H1 (cell line): Measurements from ENCODE around the gene SIDT1. TPM values are rescaled to one million over a fixed set of nuclear protein-coding genes. Genes with fewer than 3 reads are reported as not detected.

ENCODE experiments used
- CTCF ChIA-PET: fragments of 300-600 bp; sonication (Branson Sonifier 250); formaldehyde crosslinking; loops from one replicate; lab custom pipeline; 2021; ENCODE audit not compliant: partially characterized antibody; lab: Charles Lee
- POLR2A ChIA-PET: fragments of 300-600 bp; sonication (Branson Sonifier 250); formaldehyde crosslinking; loops from one replicate; lab custom pipeline; 2021; ENCODE audit warnings: inconsistent platforms; ENCODE audit not compliant: partially characterized antibody; lab: Charles Lee
- DNase-seq, 2 experiments: peaks; one replicate each; pipeline versions ENCODE4 v3.0.0 to v3.0.0-alpha.2; 2010 to 2022; ENCODE audit warnings: low spot score in 2 of 2, low read depth in 1 of 2, mixed read lengths in 1 of 2
- FAIRE-seq: peaks from 2 replicates; lab custom pipeline; 2011; peaks lifted over from hg19 to GRCh38; lab: Jason Lieb, UNC
- H2AFZ ChIP-seq: 2 replicates; pipeline ENCODE4 v1.8.1; 2012; ENCODE audit warnings: low read length, inconsistent platforms
- H2AK5ac ChIP-seq: 2 replicates; pipeline ENCODE4 v1.6.1; 2013; ENCODE audit warnings: low read depth, low read length
- H2BK120ac ChIP-seq: replicated peaks from 2 replicates; pipeline ENCODE3; 2013; ENCODE audit warnings: low read depth, low read length, inconsistent platforms
- H2BK12ac ChIP-seq: 2 replicates; pipeline ENCODE4 v1.6.1; 2013; ENCODE audit warnings: low read depth, low read length
- H2BK15ac ChIP-seq: 2 replicates; pipeline ENCODE4 v1.6.1; 2013; ENCODE audit warnings: low read length
- H2BK20ac ChIP-seq: 2 replicates; pipeline ENCODE4 v1.6.1; 2013; ENCODE audit warnings: low read length
- H2BK5ac ChIP-seq: 2 replicates; pipeline ENCODE4 v1.6.1; 2013; ENCODE audit warnings: low read depth, low read length
- H3K14ac ChIP-seq: 2 replicates; pipeline ENCODE4 v1.6.1; 2013; ENCODE audit warnings: inconsistent platforms; ENCODE audit not compliant: insufficient read length
- H3K18ac ChIP-seq: 2 replicates; pipeline ENCODE4 v1.6.1; 2013; ENCODE audit warnings: low read length; ENCODE audit errors: extremely low read depth
- H3K23ac ChIP-seq: 2 replicates; pipeline ENCODE4 v1.6.1; 2013; ENCODE audit warnings: inconsistent platforms; ENCODE audit not compliant: insufficient read length
- H3K23me2 ChIP-seq: 2 replicates; pipeline ENCODE4 v1.6.1; 2013; ENCODE audit warnings: low read depth, low read length
- H3K27ac ChIP-seq: 2 replicates; pipeline ENCODE4 v1.6.1; 2011; ENCODE audit warnings: low read depth, low read length, inconsistent platforms
- H3K27me3 ChIP-seq, 4 experiments: replicated peaks in 1 of 4; 1 replicate in 1 of 4; 2 replicates in 3 of 4; pipeline versions ENCODE4 v1.6.1 to v1.8.1; 2011 to 2013; ENCODE audit warnings: low read length in 3 of 4, mild to moderate bottlenecking in 3 of 4, inconsistent platforms in 2 of 4, mixed read lengths in 2 of 4, moderate library complexity in 1 of 4; ENCODE audit not compliant: control insufficient read depth in 3 of 4, insufficient read depth in 3 of 4; ENCODE audit errors: extremely low read depth in 1 of 4
- H3K36me3 ChIP-seq, 4 experiments: 2 replicates each; pipeline versions ENCODE4 v1.6.1 to v1.8.1; 2011 to 2013; ENCODE audit warnings: mild to moderate bottlenecking in 4 of 4, low read length in 3 of 4, moderate library complexity in 2 of 4, control low read depth in 1 of 4, inconsistent platforms in 1 of 4; ENCODE audit not compliant: insufficient read depth in 4 of 4, control insufficient read depth in 2 of 4
- H3K4ac ChIP-seq: replicated peaks from 2 replicates; pipeline ENCODE3; 2013; ENCODE audit warnings: low read length, low read depth, mixed read lengths, inconsistent platforms; ENCODE audit not compliant: insufficient read length
- H3K4me1 ChIP-seq, 4 experiments: replicated peaks in 1 of 4; 1 replicate in 1 of 4; 2 replicates in 3 of 4; pipeline versions ENCODE4 v1.6.1 to v1.8.1; 2011 to 2013; ENCODE audit warnings: low read length in 3 of 4, inconsistent platforms in 2 of 4, mixed read lengths in 1 of 4; ENCODE audit not compliant: insufficient read depth in 4 of 4, control insufficient read depth in 3 of 4
- H3K4me2 ChIP-seq, 2 experiments: 2 replicates each; pipeline versions ENCODE4 v1.6.1 to v1.8.1; 2011 to 2013; ENCODE audit warnings: low read depth in 2 of 2, low read length in 2 of 2, control low read depth in 1 of 2, inconsistent platforms in 1 of 2, mild to moderate bottlenecking in 1 of 2; ENCODE audit not compliant: insufficient read depth in 1 of 2
- H3K4me3 ChIP-seq, 4 experiments: fragments of 200-600, 300-600 bp in 1 of 4; sonication (generic), shearing (Covaris generic), sonication (Bioruptor Twin) in 1 of 4; 2 replicates each; pipeline versions ENCODE4 v1.5.1 to v1.8.1; 2011 to 2016; ENCODE audit warnings: low read length in 4 of 4, low read depth in 3 of 4, control low read depth in 2 of 4, inconsistent platforms in 2 of 4, mild to moderate bottlenecking in 2 of 4, mixed read lengths in 1 of 4, moderate library complexity in 1 of 4; ENCODE audit not compliant: insufficient read depth in 2 of 4; ENCODE audit errors: extremely low read depth in 1 of 4
- H3K56ac ChIP-seq: replicated peaks from 2 replicates; pipeline ENCODE3; 2013; ENCODE audit warnings: low read depth, mild to moderate bottlenecking, mixed read lengths, low read length, inconsistent platforms; ENCODE audit not compliant: insufficient read length
- H3K79me1 ChIP-seq: 2 replicates; pipeline ENCODE4 v1.6.1; 2013; ENCODE audit warnings: low read depth, low read length, control low read depth
- H3K79me2 ChIP-seq, 2 experiments: 2 replicates each; pipeline versions ENCODE4 v1.6.1 to v1.8.1; 2012 to 2013; ENCODE audit warnings: low read length in 2 of 2, mild to moderate bottlenecking in 2 of 2, inconsistent platforms in 1 of 2; ENCODE audit not compliant: insufficient read depth in 2 of 2, control insufficient read depth in 1 of 2
- H3K9ac ChIP-seq, 4 experiments: replicated peaks in 1 of 4; 1 replicate in 1 of 4; 2 replicates in 3 of 4; pipeline versions ENCODE4 v1.6.1 to v1.8.1; 2011 to 2013; ENCODE audit warnings: low read depth in 3 of 4, low read length in 3 of 4, control low read depth in 2 of 4, mild to moderate bottlenecking in 2 of 4, moderate library complexity in 2 of 4, inconsistent platforms in 1 of 4; ENCODE audit errors: extremely low read depth in 1 of 4
- H3K9me3 ChIP-seq, 2 experiments: 2 replicates each; pipeline versions ENCODE4 v1.6.1 to v1.8.1; 2012 to 2013; ENCODE audit warnings: mild to moderate bottlenecking in 2 of 2, moderate library complexity in 2 of 2, control low read depth in 1 of 2, inconsistent platforms in 1 of 2, low read depth in 1 of 2, low read length in 1 of 2, mixed read lengths in 1 of 2; ENCODE audit not compliant: insufficient read depth in 2 of 2
- H4K20me1 ChIP-seq, 2 experiments: replicated peaks in 1 of 2; 2 replicates each; pipeline versions ENCODE3 to v1.8.1; 2011 to 2013; ENCODE audit warnings: inconsistent platforms in 2 of 2, low read length in 2 of 2, mild to moderate bottlenecking in 1 of 2; ENCODE audit not compliant: insufficient read depth in 2 of 2, control insufficient read depth in 1 of 2
- H4K5ac ChIP-seq: 2 replicates; pipeline ENCODE4 v1.6.1; 2013; ENCODE audit warnings: low read length, low read depth, mixed read lengths, inconsistent platforms; ENCODE audit not compliant: insufficient read length
- H4K8ac ChIP-seq: 2 replicates; pipeline ENCODE4 v1.8.0; 2013; ENCODE audit warnings: mild to moderate bottlenecking, moderate library complexity, low read length, inconsistent platforms; ENCODE audit not compliant: insufficient read depth; ENCODE audit errors: extremely low read depth
- H4K91ac ChIP-seq: replicated peaks from 2 replicates; pipeline ENCODE3; 2013; ENCODE audit warnings: low read length, mixed read lengths, inconsistent platforms; ENCODE audit not compliant: insufficient read length
- BRCA1 ChIP-seq: IDR thresholded peaks from 2 replicates; pipeline ENCODE4 v1.6.1; 2012; ENCODE audit warnings: low read depth, low read length, improper control_type of control experiment
- CREB1 ChIP-seq: IDR thresholded peaks from 2 replicates; pipeline ENCODE4 v1.6.1; 2012; ENCODE audit warnings: inconsistent platforms
- EGR1 ChIP-seq: IDR thresholded peaks from 2 replicates; pipeline ENCODE4 v1.6.1; 2011; ENCODE audit warnings: low read depth, low read length, borderline replicate concordance
- EZH2 ChIP-seq: fragments of 200-600 bp; sonication (generic); IDR thresholded peaks from 2 replicates; pipeline ENCODE4 v1.7.1; 2012; ENCODE audit warnings: low read depth, mild to moderate bottlenecking, moderate library complexity, low read length, inconsistent platforms; ENCODE audit not compliant: severe bottlenecking
- POU5F1 ChIP-seq: IDR thresholded peaks from 2 replicates; pipeline ENCODE4 v1.6.1; 2011; ENCODE audit warnings: low read depth, mild to moderate bottlenecking, low read length, moderate library complexity
- RNF2 ChIP-seq: fragments of 200-900, 300-1000 bp; sonication (generic); IDR thresholded peaks from 2 replicates; pipeline ENCODE4 v1.7.1; 2016; ENCODE audit warnings: borderline replicate concordance, low read depth, mild to moderate bottlenecking, antibody characterized with exemption, low read length; ENCODE audit not compliant: poor library complexity, severe bottlenecking; ENCODE audit errors: missing control alignments
- SP4 ChIP-seq: IDR thresholded peaks from 2 replicates; pipeline ENCODE4 v1.6.1; 2012; ENCODE audit warnings: low read length, inconsistent platforms
- SUZ12 ChIP-seq: fragments of 200-600 bp; sonication (generic); IDR thresholded peaks from 2 replicates; pipeline ENCODE4 v1.6.1; 2012; ENCODE audit warnings: mild to moderate bottlenecking, inconsistent platforms, low read length, moderate library complexity, mixed read lengths
- WGBS, 2 experiments: shearing (Covaris generic) in 1 of 2; methylation state at CpG; one replicate each; pipeline versions ENCODE4 v1.1.6 to v1.1.7; 2013 to 2015; ENCODE audit warnings: low lambda C conversion rate in 2 of 2, mixed read lengths in 2 of 2, inconsistent platforms in 1 of 2, low coverage in 1 of 2, missing lambda C conversion rate in 1 of 2; ENCODE audit not compliant: insufficient replicate concordance in 2 of 2, insufficient coverage in 1 of 2, insufficient read length in 1 of 2; ENCODE audit errors: extremely low coverage in 1 of 2, missing lambda C conversion rate in 1 of 2; 5-methylcytosine and 5-hydroxymethylcytosine counted together
- polyA plus RNA-seq, 7 experiments: library from polyadenylated mRNA; depleted of rRNA in 3 of 7; stranded (reverse) in 5 of 7; unstranded in 2 of 7; fragments of >200 nt in 5 of 7; fragments of 200-250 nt in 2 of 7; gene quantifications; 1 replicate in 5 of 7; 2 replicates in 1 of 7; 4 replicates in 1 of 7; pipeline versions ENCODE4 v1.2.1 to v1.2.3, GENCODE V29; 2011 to 2013; ENCODE audit warnings: missing spikeins in 2 of 7, mixed read lengths in 2 of 7
- total RNA-seq: library from RNA; stranded (reverse); fragmentation: NEBNext Ultra II Directional; extraction: Animal tissue kit (Norgen Biotek cat#: 25700); gene quantifications from 2 replicates; pipeline ENCODE4 v1.2.1, GENCODE V29; 2021

The SIDT1 gene
- total and polyA plus RNA-seq, 2 of the 8 experiments (the other 6 are each of a cell fraction or from before 2014, with no cell fraction given) = 0.06 TPM; not detected in 1

- Histone ChIP-seq H2BK15ac (no peak overlapping the region), H4K91ac (no peak overlapping the region), H2BK20ac (no peak overlapping the region), H3K9ac (peak overlapping the region in 2 of 4 experiments; percentile 25 to 43; a peak in 1 of 7 replicates), H2BK120ac (no peak overlapping the region), H3K14ac (no peak overlapping the region), H3K4ac (no peak overlapping the region), H2AK5ac (no peak overlapping the region), H3K56ac (no peak overlapping the region), H3K23me2 (peaks cover 12% of the 10 kb centered on the region), H3K18ac (no peak overlapping the region), H2BK12ac (no peak overlapping the region), H3K4me1 (peaks cover 0 to 2% (median 0%) of the 10 kb centered on the region in 4 experiments; a peak in 1 of 7 replicates), H3K79me1 (no peaks in the 10 kb centered on the region), H4K5ac (no peak overlapping the region), H3K4me2 (peak overlapping the region; percentile 91 to 92), H3K27ac (no peak overlapping the region), H4K8ac (no peak overlapping the region; the same call in 1 of the 2 replicates), H3K4me3 (peak overlapping the region; percentile 43 to 62 (median 53); a peak in 7 of 8 replicates)
- FAIRE-seq (no peak), DNase-seq (no peak)
- WGBS, 2 experiments = 14% methylated on average over 10 of the region's 10 CpGs; no CpG with 5 or more reads in 1 of the 2 experiments
- CTCF ChIA-PET = interaction anchor here (0.7 to 1.9 kb wide), 2 partner anchors 44 to 63 kb away, joined by 3 to 9 read pairs; no protein-coding TSS in a partner anchor
- TF ChIP-seq RNF2 = peak; percentile 28
- TF ChIP-seq SP4 = no peak
- no peak for TF ChIP-seq BRCA1
- peak; percentile 59; the same call in 1 of the 2 replicates for TF ChIP-seq SUZ12
- peak; percentile 17 for TF ChIP-seq EZH2
- no peak for TF ChIP-seq CREB1
- no peak for TF ChIP-seq EGR1
- TF ChIP-seq POU5F1 = no peak
- TF ChIP-seq, all 59 proteins: peak for 3
- Histone ChIP-seq H3K23ac (no peak overlapping the region), H3K36me3 (no peaks in the 10 kb centered on the region; a peak in 2 of 8 replicates), H3K27me3 (peaks cover 33 to 52% (median 43%) of the 10 kb centered on the region in 4 experiments), H2AFZ (peak overlapping the region; percentile 88), H2BK5ac (no peak overlapping the region), H3K79me2 (no peaks in the 10 kb centered on the region), H4K20me1 (peaks cover 0 to 3% of the 10 kb centered on the region in 2 experiments), H3K9me3 (no peaks in the 10 kb centered on the region)
- POLR2A ChIA-PET = no interaction called here
These were observed 1.2 kb downstream of the SIDT1 start for GRCh38 chr3:113533534-113533892.
